Lower leg skin (tissue), 4 donors: Measurements from ENCODE around the gene ZFHX3. TPM values are rescaled to one million over a fixed set of nuclear protein-coding genes. Genes with fewer than 3 reads are reported as not detected.

Experiments
- DNase-seq, 2 donors: peaks; one replicate each; pipeline ENCODE4 v3.0.0-alpha.2; 2019; ENCODE audit warnings: low spot score in 2 of 2
- H3K4me3 ChIP-seq: fragments of 200-600 bp; sonication (generic); 2 replicates; pipeline ENCODE4 v1.5.1; 2017; ENCODE audit warnings: mild to moderate bottlenecking, low read depth; ENCODE audit not compliant: poor library complexity, severe bottlenecking
- POLR2A ChIP-seq, 2 donors: fragments of 450-650 bp; IDR thresholded peaks; one replicate each; pipeline ENCODE4 v1.6.1; 2016 to 2017; ENCODE audit warnings: antibody characterized with exemption in 2 of 2, mild to moderate bottlenecking in 1 of 2, moderate library complexity in 1 of 2
- WGBS, 2 donors: methylation state at CpG; one replicate each; pipeline ENCODE4 v1.1.5; 2018; 5-methylcytosine and 5-hydroxymethylcytosine counted together
- intact Hi-C: fragments of 100-400 bp; cut with DNase I; formaldehyde crosslinking; loops from one replicate; pipeline ENCODE4 v1.15.0; 2023; ENCODE audit warnings: low total_unique reads
- total RNA-seq, 4 donors: library from RNA; depleted of rRNA; stranded (reverse); fragments of >200 nt; gene quantifications; one replicate each; pipeline ENCODE4 v1.1.0, GENCODE V29; 2016
- TF ChIP-seq, protein P1 (sequence below), 3 donors: fragments of 450-650 bp; IDR thresholded peaks; one replicate each; pipeline ENCODE4 v1.5.1; 2016; ENCODE audit warnings: antibody characterized with exemption in 3 of 3, mild to moderate bottlenecking in 3 of 3, moderate library complexity in 2 of 3

The ZFHX3 gene
- total RNA-seq, 4 donors from 2014 or later, result 3.4 to 14.9 (median 10.0) TPM

DNA sequence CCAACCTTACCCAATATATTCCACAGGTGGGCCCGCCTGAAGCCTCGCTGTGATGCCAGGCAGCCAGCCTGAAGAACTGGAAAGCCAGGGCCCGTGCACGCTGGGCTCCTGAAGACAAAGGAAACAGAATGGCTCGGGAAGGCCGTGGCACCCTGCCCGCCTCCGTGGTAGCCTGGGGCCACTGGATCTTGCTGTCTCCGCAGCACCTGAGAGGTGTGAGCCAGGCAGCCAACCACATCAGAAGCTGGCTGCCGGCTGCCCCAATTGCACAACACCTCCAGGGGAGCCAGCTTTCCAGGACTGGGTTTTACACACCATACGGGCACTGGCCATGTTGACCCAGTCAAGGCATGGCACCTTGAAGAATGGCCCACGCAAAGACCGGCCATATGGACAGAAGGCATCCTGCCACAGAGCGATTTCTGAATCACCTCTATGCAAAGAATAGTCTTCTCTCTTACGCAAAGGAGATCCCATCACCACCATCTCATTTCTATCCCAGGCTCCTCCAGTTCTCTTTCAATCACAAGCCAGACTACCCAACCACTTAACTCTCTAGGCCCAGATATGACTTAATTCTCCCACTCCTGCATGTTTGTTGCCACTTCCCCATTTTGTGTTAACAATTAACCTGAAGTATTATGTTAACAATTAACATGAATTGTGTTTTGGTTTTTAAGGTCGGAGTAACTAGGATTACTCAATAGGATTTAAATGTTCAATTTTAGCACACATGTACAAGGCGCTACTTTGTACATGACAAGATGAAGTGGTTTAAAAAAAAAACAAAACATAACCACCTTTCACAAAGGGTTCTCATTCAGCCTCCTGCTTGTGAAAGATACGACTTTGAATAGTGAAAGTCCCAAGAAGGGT is 32.1 kb downstream of the ZFHX3 start:
- intact Hi-C loops, result no loop called here
- DNase-seq, result peak; percentile 78 to 95
- WGBS, 2 donors, result 47 to 70% methylated on average over 18 of the region's 18 CpGs
- H3K4me3 ChIP-seq, result no peak overlapping the region
- no peak for TF ChIP-seq POLR2A (IDR thresholded peaks at IDR 0.05)
- TF ChIP-seq, protein P1, sequence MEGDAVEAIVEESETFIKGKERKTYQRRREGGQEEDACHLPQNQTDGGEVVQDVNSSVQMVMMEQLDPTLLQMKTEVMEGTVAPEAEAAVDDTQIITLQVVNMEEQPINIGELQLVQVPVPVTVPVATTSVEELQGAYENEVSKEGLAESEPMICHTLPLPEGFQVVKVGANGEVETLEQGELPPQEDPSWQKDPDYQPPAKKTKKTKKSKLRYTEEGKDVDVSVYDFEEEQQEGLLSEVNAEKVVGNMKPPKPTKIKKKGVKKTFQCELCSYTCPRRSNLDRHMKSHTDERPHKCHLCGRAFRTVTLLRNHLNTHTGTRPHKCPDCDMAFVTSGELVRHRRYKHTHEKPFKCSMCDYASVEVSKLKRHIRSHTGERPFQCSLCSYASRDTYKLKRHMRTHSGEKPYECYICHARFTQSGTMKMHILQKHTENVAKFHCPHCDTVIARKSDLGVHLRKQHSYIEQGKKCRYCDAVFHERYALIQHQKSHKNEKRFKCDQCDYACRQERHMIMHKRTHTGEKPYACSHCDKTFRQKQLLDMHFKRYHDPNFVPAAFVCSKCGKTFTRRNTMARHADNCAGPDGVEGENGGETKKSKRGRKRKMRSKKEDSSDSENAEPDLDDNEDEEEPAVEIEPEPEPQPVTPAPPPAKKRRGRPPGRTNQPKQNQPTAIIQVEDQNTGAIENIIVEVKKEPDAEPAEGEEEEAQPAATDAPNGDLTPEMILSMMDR (IDR thresholded peaks at IDR 0.05), result no peak

DNA sequence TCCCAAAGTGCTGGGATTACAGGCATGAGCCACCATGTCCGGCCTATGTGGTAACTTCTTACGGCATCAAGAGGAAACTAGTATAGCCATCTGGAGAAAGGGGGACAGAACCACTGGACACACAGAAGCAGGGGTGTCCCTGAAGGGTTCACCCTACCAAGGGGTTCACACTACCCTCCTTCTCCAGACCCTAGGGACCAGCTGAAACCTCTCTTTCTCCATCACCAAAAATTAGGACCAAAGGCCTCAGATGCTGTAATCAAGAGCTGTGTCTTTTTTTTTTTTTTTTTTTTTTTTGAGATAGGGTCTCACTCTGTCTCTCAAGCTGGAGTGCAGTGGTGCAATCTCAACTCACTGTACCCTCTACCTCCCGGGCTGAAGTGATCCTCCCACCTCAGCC is 33.2 kb downstream of the ZFHX3 start:
- no peak for DNase-seq
- intact Hi-C loops, result no loop called here
- no peak overlapping the region for H3K4me3 ChIP-seq
- WGBS, 2 donors, result 97% methylated on average over 3 of the region's 3 CpGs
- TF ChIP-seq, protein P1 (IDR thresholded peaks at IDR 0.05), result no peak
- no peak for TF ChIP-seq POLR2A (IDR thresholded peaks at IDR 0.05)

DNA sequence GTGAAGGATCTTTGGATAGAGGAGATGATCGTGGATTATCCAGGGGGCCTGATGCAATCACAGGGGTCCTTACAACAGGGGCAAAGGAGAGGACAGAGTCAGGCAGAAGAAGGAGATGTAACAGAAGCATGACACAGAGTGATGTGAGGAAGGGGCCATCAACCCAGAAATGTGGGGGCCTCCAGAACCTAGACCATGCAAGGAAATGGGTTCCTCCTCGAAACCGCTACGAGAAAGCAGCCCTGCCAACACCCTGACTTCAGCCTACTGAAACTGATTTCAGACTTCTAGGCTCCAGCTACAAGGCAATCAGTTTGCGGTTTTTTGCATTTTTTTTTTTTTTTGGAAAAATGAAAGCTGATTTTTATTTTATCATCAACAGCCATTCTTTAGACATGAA is 34.0 kb downstream of the ZFHX3 start:
- no peak overlapping the region for H3K4me3 ChIP-seq
- peak in 1 of 2 donors; percentile 64 for DNase-seq
- intact Hi-C loops, result no loop called here

DNA sequence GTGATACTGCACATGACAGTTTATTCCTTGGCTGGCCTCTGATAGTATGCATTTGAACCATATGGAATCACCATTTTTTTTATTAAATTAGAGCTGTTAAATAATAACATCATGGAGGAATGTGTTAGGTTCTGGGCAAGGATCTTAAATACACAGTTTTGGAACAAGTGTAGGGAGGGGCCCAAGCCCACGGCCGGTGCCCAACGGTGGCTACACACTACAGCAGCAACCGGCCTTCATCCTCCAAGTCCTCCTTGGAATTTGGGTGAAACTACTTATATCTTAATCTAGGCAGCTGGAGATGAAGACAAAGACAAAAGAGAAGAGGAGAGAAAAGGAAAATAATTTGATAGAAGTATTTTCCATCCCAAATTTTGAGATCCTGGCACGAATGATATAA is 35.6 kb downstream of the ZFHX3 start:
- TF ChIP-seq, protein P1 (IDR thresholded peaks at IDR 0.05), result no peak
- no peak for TF ChIP-seq POLR2A (IDR thresholded peaks at IDR 0.05)
- 89 to 92% methylated on average over 5 of the region's 5 CpGs for WGBS, 2 donors
- intact Hi-C loops, result no loop called here
- DNase-seq, result peak in 1 of 2 donors; percentile 66
- H3K4me3 ChIP-seq, result no peak overlapping the region

More for the DNA sequence above, 34.0 kb downstream of the ZFHX3 start:
- TF ChIP-seq, protein P1 (IDR thresholded peaks at IDR 0.05), result no peak
- no peak for TF ChIP-seq POLR2A (IDR thresholded peaks at IDR 0.05)
- 93 to 95% methylated on average over 5 of the region's 5 CpGs for WGBS, 2 donors

DNA sequence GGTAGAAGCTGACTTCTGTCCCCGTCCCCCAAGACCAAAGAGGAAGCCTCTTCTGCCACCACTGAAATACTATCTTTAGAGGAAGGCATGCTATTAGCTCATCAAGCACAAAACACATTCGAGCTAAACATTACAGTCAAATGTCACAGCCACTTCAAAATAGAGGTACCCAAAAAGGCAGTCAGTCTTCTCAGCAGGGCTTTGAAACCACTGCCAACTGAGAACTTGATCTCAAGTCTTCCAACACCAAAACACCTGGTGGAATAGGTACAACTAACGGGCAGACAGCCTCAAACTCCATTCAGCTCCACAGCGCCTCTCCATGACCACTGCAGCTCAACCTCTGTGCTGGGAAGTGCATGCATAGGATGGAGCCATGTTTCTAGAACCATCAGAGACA is 36.0 kb downstream of the ZFHX3 start:
- intact Hi-C loops, result no loop called here
- 78 to 86% methylated on average over 4 of the region's 4 CpGs for WGBS, 2 donors
- no peak for TF ChIP-seq POLR2A (IDR thresholded peaks at IDR 0.05)
- TF ChIP-seq, protein P1 (IDR thresholded peaks at IDR 0.05), result no peak
- no peak overlapping the region for H3K4me3 ChIP-seq
- peak in 1 of 2 donors; percentile 57 for DNase-seq
